ENCODE results near the gene MGME1.
"Not testable (repeated sequence)": the region's sequence is repeated elsewhere in the genome, so short reads cannot be mapped to it uniquely, and the experiment has no call there.

MGME1 gene

GRCh38 chr20:17998446-17998845, 29.6 kb downstream of the MGME1 start:
- DNase-seq, result no peak

GRCh38 chr20:17999566-17999965, 30.7 kb downstream of the MGME1 start:
- no peak for DNase-seq

- DNase-seq, result no peak
These were observed 32.5 kb downstream of the MGME1 start for GRCh38 chr20:18001131-18001921.

GRCh38 chr20:18003897-18004296, 35.1 kb downstream of the MGME1 start:
- no peak for DNase-seq

- no peak for DNase-seq
These were observed 35.7 kb downstream of the MGME1 start for GRCh38 chr20:18004384-18005031.

- DNase-seq, result no peak
These were observed 36.6 kb downstream of the MGME1 start for GRCh38 chr20:18005170-18005989.

GRCh38 chr20:18005990-18006364, 37.2 kb downstream of the MGME1 start:
- DNase-seq, result no peak

- DNase-seq, result no peak
These were observed 37.9 kb downstream of the MGME1 start for GRCh38 chr20:18006684-18007083.

GRCh38 chr20:18007534-18008292, 38.9 kb downstream of the MGME1 start:
- DNase-seq, result no peak

- DNase-seq, result no peak
These were observed 40.3 kb downstream of the MGME1 start for GRCh38 chr20:18009116-18009515.

- DNase-seq, result no peak
These were observed 42.7 kb downstream of the MGME1 start for GRCh38 chr20:18011482-18011881.

GRCh38 chr20:18011951-18012645, 43.3 kb downstream of the MGME1 start:
- no peak for DNase-seq

GRCh38 chr20:18012901-18013300, 44.1 kb downstream of the MGME1 start:
- DNase-seq, result no peak

- DNase-seq, result no peak
These were observed 45.6 kb downstream of the MGME1 start for GRCh38 chr20:18014411-18014810.

- DNase-seq, result no peak
These were observed 48.0 kb downstream of the MGME1 start for GRCh38 chr20:18016772-18017171.

GRCh38 chr20:18018100-18018499, 49.3 kb downstream of the MGME1 start:
- no peak for DNase-seq

GRCh38 chr20:18019068-18019467, 50.2 kb downstream of the MGME1 start:
- no peak for DNase-seq

GRCh38 chr20:18020931-18021330, 52.1 kb downstream of the MGME1 start:
- no peak for DNase-seq

GRCh38 chr20:18024606-18025127, 55.8 kb downstream of the MGME1 start:
- no peak for DNase-seq

GRCh38 chr20:18027011-18027410, 58.2 kb downstream of the MGME1 start:
- not testable (repeated sequence) for DNase-seq

GRCh38 chr20:18030020-18030419, 61.2 kb downstream of the MGME1 start:
- DNase-seq, result no peak

GRCh38 chr20:18031050-18031449, 62.2 kb downstream of the MGME1 start:
- DNase-seq, result no peak
